Measurements from ENCODE around the gene TATDN2. TPM values are rescaled to one million over a fixed set of nuclear protein-coding genes. Genes with fewer than 3 reads are reported as not detected.

TATDN2 gene
- total RNA-seq, 1 experiment from 2014 or later: 14.1 TPM

- no peak overlapping the region for H3K4me3 ChIP-seq (ENCODE audit: low read length)
- DNase-seq (no peak), ATAC-seq (no peak)
- no TSS peak for BruUV-seq (replicated peaks)
- H3K4me1 ChIP-seq (ENCODE audit: insufficient read depth, low read length): peaks cover 14% of the 10 kb centered on the region
- H3K9me2 ChIP-seq (replicated peaks; ENCODE audit: low read length): no peaks in the 10 kb centered on the region
- peaks cover 15% of the 10 kb centered on the region; the same call in 1 of the 2 replicates for H4K20me1 ChIP-seq (ENCODE audit: low read length)
- no peaks in the 10 kb centered on the region for H3K27me3 ChIP-seq (ENCODE audit: low read length)
- H3K9me3 ChIP-seq (ENCODE audit: low read length): no peaks in the 10 kb centered on the region
- no peaks in the 10 kb centered on the region for H3F3A ChIP-seq (ENCODE audit: low read length, unreplicated experiment)
- intact Hi-C loops (cut with micrococcal nuclease): no loop called here
- POLR2A ChIA-PET (ENCODE audit: unreplicated experiment): no interaction called here
- H3K36me3 ChIP-seq (ENCODE audit: low read depth, low read length): peaks cover 12% of the 10 kb centered on the region; the same call in 1 of the 2 replicates
- no peak overlapping the region for H3K27ac ChIP-seq (ENCODE audit: low read length)
- TF ChIP-seq EZH2phosphoT487 (IDR thresholded peaks at IDR 0.05; ENCODE audit: borderline replicate concordance, low read length): no peak
- no peak for TF ChIP-seq CTCF (conservative IDR thresholded peaks at IDR 0.05; ENCODE audit: low read depth, low read length)
- TF ChIP-seq EZH2 (IDR thresholded peaks at IDR 0.05; ENCODE audit: low read length, unreplicated experiment): no peak
- peaks cover 70% of the 10 kb centered on the region for H3K79me2 ChIP-seq (ENCODE audit: low read length)
- no peak overlapping the region for H3K4me2 ChIP-seq (ENCODE audit: low read length)
- no peak overlapping the region for H3K9ac ChIP-seq (ENCODE audit: low read length)
- no peak overlapping the region for H2AFZ ChIP-seq (ENCODE audit: low read length)
- CTCF ChIA-PET: no interaction called here
Measured at GRCh38 chr3:10253731-10254130, 5.5 kb downstream of the TATDN2 start.

- no peak overlapping the region for H3K4me2 ChIP-seq (ENCODE audit: low read length)
- no peaks in the 10 kb centered on the region for H3K27me3 ChIP-seq (ENCODE audit: low read length)
- H3K9me2 ChIP-seq (replicated peaks; ENCODE audit: low read length): no peaks in the 10 kb centered on the region
- TF ChIP-seq CTCF (conservative IDR thresholded peaks at IDR 0.05; ENCODE audit: low read depth, low read length) (no peak), EZH2 (IDR thresholded peaks at IDR 0.05; ENCODE audit: low read length, unreplicated experiment) (no peak), EZH2phosphoT487 (IDR thresholded peaks at IDR 0.05; ENCODE audit: borderline replicate concordance, low read length) (no peak)
- ChIA-PET CTCF (no interaction called here), POLR2A (ENCODE audit: unreplicated experiment) (no interaction called here)
- no peak overlapping the region for H3K4me3 ChIP-seq (ENCODE audit: low read length)
- ATAC-seq: no peak
- H3K27ac ChIP-seq (ENCODE audit: low read length): no peak overlapping the region
- peaks cover 30% of the 10 kb centered on the region; the same call in 1 of the 2 replicates for H3K36me3 ChIP-seq (ENCODE audit: low read depth, low read length)
- H3K4me1 ChIP-seq (ENCODE audit: insufficient read depth, low read length): peaks cover 3% of the 10 kb centered on the region
- no peak overlapping the region for H3K9ac ChIP-seq (ENCODE audit: low read length)
- H3F3A ChIP-seq (ENCODE audit: low read length, unreplicated experiment): no peaks in the 10 kb centered on the region
- no peak for DNase-seq
- BruUV-seq (replicated peaks): no TSS peak
- H2AFZ ChIP-seq (ENCODE audit: low read length): no peak overlapping the region
- intact Hi-C loops (cut with micrococcal nuclease): no loop called here
- 0 out of 2 replicates have a peak, but pooled peaks cover 13% of the 10 kb centered on the region for H4K20me1 ChIP-seq (ENCODE audit: low read length)
- H3K9me3 ChIP-seq (ENCODE audit: low read length): no peaks in the 10 kb centered on the region
- H3K79me2 ChIP-seq (ENCODE audit: low read length): peaks cover 57% of the 10 kb centered on the region
Measured at GRCh38 chr3:10255835-10256234, 7.6 kb downstream of the TATDN2 start.

- Histone ChIP-seq H3K27me3 (ENCODE audit: low read length) (no peaks in the 10 kb centered on the region), H3K79me2 (ENCODE audit: low read length) (peaks cover 54% of the 10 kb centered on the region), H4K20me1 (ENCODE audit: low read length) (0 out of 2 replicates have a peak, but pooled peaks cover 10% of the 10 kb centered on the region), H3K4me2 (ENCODE audit: low read length) (no peak overlapping the region), H3K4me3 (ENCODE audit: low read length) (no peak overlapping the region), H3K36me3 (ENCODE audit: low read depth, low read length) (peaks cover 33% of the 10 kb centered on the region; the same call in 1 of the 2 replicates), H3F3A (ENCODE audit: low read length, unreplicated experiment) (no peaks in the 10 kb centered on the region), H3K9ac (ENCODE audit: low read length) (no peak overlapping the region), H3K27ac (ENCODE audit: low read length) (no peak overlapping the region), H2AFZ (ENCODE audit: low read length) (no peak overlapping the region), H3K9me2 (replicated peaks; ENCODE audit: low read length) (no peaks in the 10 kb centered on the region), H3K4me1 (ENCODE audit: insufficient read depth, low read length) (no peaks in the 10 kb centered on the region), H3K9me3 (ENCODE audit: low read length) (no peaks in the 10 kb centered on the region)
- intact Hi-C loops (cut with micrococcal nuclease): no loop called here
- ChIA-PET CTCF (no interaction called here), POLR2A (ENCODE audit: unreplicated experiment) (no interaction called here)
- DNase-seq (no peak), ATAC-seq (no peak)
- TF ChIP-seq EZH2 (IDR thresholded peaks at IDR 0.05; ENCODE audit: low read length, unreplicated experiment) (no peak), EZH2phosphoT487 (IDR thresholded peaks at IDR 0.05; ENCODE audit: borderline replicate concordance, low read length) (no peak)
- no TSS peak for BruUV-seq (replicated peaks)
Measured at GRCh38 chr3:10259036-10259435, 10.8 kb downstream of the TATDN2 start.

Measured in PC-3 (cell line).